HG02970 (cell line): ENCODE results near the gene OR13J1.
"Not testable (repeated sequence)": the region's sequence is repeated elsewhere in the genome, so short reads cannot be mapped to it uniquely, and the experiment has no call there.

Experiments used
- ATAC-seq: cut with Tn5 transposase; IDR thresholded peaks from one replicate; pipeline ENCODE4 v1.9.1; 2021; ENCODE audit warnings: mild to moderate bottlenecking, moderate library complexity, moderate number of reproducible peaks; ENCODE audit not compliant: unreplicated experiment, low FRiP score

Gene OR13J1

DNA sequence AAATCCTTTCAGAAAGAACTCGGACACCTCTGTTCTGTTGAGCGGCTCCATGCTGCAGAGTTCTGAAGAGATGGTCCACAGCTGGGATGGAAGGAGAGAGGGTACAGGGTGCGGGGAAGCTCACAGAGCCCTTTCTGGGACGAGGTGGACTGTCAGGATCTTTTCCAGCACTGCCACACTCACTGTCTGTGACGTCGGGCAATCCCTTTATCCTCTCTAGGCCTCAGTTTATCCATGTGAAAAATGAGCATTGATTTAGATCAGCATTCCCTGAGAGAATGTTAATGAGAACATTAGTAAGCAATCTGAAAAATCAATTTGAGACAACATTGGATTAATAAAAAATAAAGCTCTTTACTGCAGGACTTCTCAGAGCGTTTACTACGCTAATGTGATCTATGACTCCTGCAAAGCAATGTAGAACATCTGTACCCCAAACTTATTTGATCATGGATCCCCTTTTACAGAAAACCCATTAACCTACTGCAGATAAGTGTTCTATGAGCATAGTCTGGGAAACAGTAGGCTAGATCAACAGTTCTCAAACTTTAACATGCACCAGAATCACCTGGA is at the start of gene OR13J1:
OR13J1 (minus strand) TSS at position 51 of the 573 bp plus-strand sequence; CDS start at position 51, 0 bp downstream.
- ATAC-seq = no peak

DNA sequence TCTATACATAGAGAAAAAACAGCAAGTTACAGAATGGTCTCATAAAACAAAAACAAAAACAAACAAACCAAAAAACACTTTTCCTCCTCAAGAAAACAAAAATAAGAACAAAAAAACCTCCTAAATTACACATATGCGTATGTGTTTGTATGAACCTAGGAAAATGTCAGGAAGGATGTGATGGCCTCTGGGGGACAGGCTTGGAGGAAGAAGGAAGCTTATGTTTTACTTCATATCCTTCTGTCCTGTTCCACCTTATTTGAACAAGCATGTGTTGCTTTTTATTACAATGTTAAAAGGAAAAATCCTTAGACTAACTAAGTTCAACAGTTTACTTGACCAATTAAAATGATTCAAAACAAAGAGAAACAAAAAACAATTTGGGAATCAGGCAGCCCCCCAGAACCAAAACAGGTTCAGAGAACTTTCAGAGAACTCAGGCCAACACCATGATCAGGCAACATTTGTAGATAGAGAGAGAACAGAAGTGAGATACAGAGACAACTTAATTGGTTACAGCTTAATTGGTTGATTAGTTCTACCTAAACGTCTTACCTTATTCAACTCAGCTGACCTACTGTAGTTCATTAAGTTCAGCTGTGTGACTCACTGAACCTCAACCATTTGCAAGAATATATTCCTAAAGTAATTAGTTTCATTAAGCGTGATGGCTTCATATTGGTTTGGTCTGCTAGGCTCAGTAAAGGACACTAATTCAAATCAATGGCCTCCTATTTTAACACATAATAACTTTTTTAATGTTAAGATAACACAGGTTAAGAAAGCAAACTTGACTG is 49.2 kb upstream of the OR13J1 start:
- ATAC-seq = no peak

GRCh38 chr9:35918780-35919179 is 48.6 kb upstream of the OR13J1 start:
- ATAC-seq = no peak

DNA sequence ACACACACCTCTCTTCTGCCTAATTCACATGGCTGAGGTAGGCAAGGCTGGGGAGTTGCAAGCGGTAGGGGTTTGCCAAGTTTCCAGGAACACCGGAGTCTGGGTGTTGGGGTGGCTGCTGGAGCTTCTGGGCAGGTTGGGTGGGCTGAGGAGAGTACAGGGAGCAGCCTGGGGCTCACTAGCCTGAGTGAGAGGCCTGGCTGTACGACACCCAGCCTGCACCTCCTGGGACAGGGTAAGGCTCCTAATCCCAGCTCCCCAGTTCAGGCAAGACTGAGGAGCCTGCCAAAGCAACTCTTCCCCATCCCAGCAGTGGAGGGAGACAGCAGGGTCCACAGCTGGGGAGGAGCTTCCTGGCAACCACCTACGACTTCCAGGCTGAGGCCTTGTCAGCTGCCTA is 47.1 kb upstream of the OR13J1 start:
- ATAC-seq = no peak

GRCh38 chr9:35915681-35916294 is 45.6 kb upstream of the OR13J1 start:
- ATAC-seq = no peak

DNA sequence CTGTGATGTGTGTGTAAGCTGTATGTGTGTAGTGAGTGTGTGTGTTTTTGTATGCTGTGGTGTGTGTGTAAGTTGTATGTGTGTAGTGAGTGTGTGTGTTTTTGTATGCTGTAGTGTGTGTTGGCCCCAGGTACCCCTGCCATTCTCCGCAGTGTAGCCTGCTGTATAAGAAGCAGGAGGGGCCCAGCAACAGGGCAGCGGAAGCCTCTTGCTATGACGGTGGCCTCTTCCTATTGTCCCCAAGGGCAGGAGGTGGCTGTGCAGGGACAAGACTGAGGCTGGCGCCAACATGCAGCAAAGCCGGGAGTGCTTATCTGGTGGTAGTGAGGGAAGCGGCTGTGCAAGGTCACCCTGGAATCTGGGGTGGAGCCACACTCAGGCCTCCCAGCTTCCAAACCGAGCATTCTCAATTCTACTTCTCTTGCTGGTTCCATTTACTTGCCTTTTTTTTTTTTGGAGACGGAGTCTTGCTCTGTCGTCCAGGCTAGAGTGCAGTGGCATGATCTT is 44.2 kb upstream of the OR13J1 start:
- no peak for ATAC-seq

DNA sequence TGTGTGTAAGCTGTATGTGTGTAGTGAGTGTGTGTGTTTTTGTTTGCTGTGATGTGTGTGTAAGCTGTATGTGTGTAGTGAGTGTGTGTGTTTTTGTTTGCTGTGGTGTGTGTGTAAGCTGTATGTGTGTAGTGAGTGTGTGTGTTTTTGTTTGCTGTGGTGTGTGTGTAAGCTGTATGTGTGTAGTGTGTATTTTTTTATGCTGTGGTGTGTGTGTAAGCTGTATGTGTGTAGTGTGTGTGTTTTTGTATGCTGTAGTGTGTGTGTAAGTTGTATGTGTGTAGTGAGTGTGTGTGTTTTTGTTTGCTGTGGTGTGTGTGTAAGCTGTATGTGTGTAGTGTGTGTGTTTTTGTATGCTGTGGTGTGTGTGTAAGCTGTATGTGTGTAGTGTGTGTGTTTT is 43.2 kb upstream of the OR13J1 start:
- not testable (repeated sequence) for ATAC-seq

DNA sequence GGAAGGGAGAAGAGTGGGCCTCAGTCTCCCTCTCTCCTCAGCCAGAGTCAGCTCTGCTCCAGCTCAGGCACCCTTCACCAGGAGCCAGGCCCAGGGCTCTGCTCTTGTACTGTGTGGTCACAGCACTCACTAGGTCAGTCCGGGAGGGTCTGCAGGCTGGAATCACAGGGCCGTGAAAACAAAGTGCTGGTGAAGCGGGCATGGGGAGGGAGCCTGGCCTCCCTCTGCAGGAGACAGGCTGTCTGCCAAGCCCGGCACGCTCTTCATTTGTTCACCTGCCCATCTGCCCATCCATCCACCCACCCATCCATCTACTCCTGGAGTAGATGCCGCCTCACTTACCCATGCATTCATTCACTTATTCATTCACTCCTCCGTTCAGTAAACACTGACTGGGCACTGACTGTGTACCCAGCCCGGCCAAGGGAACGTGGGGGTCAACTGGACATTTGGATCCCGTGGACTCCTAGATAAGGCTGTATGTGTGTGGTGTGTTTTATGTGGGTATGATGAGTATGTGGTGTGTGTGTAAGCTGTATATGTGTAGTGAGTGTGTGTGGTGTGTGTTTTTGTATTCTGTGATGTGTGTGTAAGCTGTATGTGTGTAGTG is 42.7 kb upstream of the OR13J1 start:
- ATAC-seq = no peak

DNA sequence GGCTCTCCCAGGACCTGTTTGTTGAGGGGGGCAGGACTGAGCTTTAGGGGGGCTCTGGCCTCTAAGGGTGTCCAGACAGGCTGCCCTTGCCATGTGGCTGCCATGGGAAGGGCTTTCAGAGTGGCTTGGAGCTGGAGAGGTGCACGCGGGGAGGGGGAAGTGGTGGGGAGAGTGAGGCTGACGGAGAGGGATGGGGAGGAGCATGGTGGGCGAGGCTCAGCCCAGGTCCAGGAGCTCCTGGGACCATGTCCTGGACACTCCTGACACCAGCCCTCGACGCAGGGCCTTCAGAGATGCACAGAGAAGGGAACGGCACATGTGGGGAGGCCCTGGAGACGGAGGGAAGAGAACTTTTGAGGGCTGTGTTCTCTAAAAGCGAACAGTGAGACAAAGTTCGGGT is 41.5 kb upstream of the OR13J1 start:
- no peak for ATAC-seq

GRCh38 chr9:35910613-35911359 is 40.6 kb upstream of the OR13J1 start:
- ATAC-seq = no peak

DNA sequence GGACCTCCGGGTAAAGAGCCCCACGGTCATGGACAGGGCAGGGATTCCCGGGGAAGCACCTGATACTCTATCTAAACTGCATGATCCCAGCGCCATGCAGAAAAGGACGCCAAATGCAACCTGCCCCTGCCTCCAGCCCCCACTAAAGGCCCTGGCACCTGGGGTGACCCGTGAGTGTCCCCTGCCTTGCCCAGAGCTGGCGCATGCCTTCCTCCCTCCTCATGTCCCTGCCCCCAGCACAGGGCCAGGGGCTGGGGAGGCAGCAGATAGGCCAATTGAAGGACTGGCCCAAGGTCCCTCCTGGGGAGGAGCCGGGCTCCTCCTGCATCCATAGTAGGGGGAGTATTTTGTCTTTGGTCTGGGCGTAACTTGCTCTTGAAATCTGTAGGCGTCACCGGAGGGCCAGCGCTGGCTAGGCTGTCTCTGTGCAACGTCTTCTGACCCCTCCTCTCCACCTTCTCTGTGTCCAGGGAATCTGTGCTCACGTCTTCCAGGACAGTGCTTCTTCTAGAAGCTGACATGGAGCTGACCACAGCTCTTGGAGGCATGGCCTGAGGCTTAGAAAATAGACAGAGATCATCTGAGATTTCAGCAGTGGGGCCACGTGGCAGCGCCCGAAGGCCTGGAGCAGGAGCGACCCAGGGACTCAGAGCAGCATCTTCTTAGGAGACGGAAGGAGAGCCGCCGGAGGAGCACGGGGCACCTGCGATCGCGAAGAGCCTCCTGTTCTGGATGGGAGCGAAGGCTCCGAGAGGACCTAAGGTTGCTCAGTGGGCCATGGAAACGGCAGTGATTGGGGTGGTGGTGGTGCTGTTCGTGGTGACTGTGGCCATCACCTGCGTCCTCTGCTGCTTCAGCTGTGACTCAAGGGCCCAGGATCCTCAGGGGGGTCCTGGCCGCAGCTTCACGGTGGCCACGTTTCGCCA is 39.7 kb upstream of the OR13J1 start:
- no peak for ATAC-seq

DNA sequence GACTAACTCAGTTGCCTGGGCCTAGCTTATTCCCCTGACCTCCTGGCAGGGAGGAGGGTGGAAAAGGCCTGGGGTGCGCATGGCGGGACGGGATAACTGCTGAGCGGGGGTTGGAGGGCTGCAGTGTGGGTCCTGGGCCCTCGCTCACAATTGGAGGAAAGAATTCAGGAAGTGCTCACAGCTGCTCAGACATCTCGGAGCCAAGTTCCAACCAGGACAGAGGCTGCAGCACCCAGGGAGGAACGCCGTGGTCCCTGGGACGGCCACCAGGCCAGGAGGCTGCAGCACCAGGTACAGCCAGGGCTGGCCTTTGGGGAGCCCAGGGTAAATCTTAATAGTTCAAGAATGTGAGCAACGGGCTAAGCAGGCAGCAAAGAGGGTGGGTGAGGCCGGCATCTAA is 39.1 kb upstream of the OR13J1 start, which contains the start of gene SPAAR:
SPAAR (plus strand) TSS at position 217 of the 400 bp plus-strand sequence. CDS start 974 bp downstream, outside the sequence.
- no peak for ATAC-seq

DNA sequence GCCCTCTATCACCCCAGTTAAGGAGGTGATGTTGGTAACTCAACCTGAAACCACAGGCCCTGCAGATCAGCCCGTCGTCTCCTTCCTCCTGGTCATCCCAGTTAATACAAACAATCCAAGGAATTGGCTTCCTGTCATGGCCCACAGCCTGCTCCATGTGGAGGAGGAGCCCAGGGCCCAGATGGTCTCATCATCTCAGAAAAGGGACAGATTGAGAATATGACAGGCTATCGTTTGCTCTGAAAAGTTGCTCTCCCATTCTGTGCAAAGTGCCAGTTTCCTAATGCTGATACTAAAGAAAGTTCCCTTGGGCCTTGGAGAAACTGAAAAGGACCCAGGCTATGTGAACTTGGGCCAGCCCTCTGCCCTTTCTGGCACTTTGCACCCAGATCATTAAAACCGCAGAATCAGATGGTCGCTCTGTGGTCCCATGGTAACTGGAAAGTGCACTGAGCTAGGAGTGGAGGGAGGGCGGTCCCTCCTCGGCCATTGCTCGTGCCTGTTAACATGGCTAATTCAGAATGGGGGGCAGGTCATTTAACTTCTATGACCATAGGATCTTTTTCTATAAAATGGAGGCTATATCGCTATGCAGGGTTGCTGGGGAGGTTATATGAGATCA is 38.4 kb upstream of the OR13J1 start:
- no peak for ATAC-seq

DNA sequence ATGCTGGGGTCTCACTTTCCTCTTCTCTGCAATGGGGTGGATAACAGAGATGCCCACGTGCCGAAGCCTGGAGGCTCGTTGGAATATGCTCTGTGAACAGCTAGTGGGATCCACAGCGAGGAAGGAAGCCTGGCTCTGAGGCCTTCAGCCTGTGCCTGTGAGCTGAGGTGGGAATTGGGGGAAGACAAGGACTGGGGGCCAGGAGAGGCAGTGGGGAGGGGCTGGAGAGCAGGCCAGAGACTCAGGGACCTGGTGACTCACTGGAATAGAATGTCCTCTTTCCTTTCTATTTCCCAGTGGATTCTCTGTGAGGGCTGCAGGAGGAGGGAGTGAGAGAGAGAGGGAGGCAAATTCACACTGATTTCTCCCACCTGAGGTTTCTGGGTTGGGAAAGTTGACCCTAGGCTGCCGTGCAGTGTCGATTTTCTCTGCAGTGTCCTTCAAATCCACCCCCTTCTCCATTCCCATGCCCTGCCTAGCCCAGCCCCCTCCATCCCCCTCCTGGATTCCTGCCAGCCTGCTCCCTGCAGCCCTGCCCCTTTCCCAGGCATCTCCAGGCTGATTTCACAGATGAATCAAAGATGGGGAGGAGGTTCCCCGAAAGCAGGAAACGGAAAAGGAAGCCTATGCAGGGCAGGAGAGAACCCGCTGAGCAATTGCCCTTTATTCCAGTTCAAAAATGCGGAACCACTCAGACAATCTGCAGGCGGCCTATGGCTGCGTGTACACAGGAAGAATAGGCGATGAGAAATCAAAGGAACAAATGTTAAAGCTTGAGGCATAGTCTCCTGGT is 37.7 kb upstream of the OR13J1 start:
- no peak for ATAC-seq

GRCh38 chr9:35906923-35907699 is 36.9 kb upstream of the OR13J1 start:
- ATAC-seq = no peak

DNA sequence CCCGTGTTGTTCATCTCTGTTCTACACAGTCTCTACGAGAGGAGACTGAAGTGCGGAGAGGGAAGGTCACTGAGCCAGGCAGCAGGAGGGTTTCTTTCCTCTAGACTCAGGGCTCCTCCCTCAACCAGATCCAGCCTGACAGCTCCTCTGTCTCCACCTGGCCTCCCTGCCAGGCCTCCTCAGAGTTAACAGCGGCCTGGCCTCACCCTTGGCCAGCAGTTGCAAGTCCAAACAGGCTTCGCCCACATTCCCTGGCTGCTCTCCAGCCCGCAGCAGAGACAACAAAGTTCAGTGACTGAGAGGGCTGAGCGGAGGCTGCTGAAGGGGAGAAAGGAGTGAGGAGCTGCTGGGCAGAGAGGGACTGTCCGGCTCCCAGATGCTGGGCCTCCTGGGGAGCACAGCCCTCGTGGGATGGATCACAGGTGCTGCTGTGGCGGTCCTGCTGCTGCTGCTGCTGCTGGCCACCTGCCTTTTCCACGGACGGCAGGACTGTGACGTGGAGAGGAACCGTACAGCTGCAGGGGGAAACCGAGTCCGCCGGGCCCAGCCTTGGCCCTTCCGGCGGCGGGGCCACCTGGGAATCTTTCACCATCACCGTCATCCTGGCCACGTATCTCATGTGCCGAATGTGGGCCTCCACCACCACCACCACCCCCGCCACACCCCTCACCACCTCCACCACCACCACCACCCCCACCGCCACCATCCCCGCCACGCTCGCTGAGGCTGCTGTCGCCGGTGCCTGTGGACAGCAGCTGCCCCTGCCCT is 35.9 kb upstream of the OR13J1 start, which contains the start of gene HRCT1:
HRCT1 (plus strand) TSS at position 291 of the 768 bp plus-strand sequence; CDS start at position 377, 86 bp downstream.
- no peak for ATAC-seq
